Astrocyte of the cerebellum (primary cell): ENCODE results near the gene CTCF.

Source experiments
- DNase-seq: peaks from one replicate; pipeline ENCODE4 v3.0.0-alpha.2; 2011; ENCODE audit warnings: low read depth
- H3K4me3 ChIP-seq: 2 replicates; pipeline ENCODE4 v1.5.1; 2011; ENCODE audit warnings: mild to moderate bottlenecking, low read depth, low read length, moderate library complexity
- in situ Hi-C: cut with HindIII; loops from 2 replicates; pipeline ENCODE4 v1.10.0; 2017; ENCODE audit warnings: low sequenced_read_pairs
- TF ChIP-seq, protein P1 (sequence below): IDR thresholded peaks from 2 replicates; pipeline ENCODE4 v1.5.1; 2012; ENCODE audit warnings: low read length, low read depth, moderate library complexity, mild to moderate bottlenecking; ENCODE audit errors: missing control alignments

Gene CTCF

DNA sequence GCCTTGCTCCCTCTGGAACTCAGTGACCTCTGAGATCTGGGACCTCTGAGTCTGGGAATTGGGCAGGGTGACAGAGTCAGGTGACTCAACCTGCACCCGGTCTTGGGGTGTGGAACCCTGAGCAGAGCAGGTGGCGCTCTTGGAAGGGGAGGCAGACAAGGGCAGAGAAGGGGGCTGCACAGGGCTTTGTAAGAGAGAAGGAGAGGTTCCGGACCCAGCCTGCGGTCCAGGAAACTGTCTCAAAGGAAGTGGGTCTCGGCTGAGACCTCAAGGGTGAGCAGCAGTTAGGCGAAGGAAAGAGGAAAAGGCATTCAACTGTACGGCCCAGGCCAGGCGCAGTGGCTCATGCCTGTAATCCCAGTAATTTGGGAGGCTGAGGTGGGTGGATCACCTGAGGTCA lies 43.6 kb upstream of the CTCF start:
- in situ Hi-C loops = no loop called here
- H3K4me3 ChIP-seq = no peak overlapping the region
- TF ChIP-seq, protein P1, sequence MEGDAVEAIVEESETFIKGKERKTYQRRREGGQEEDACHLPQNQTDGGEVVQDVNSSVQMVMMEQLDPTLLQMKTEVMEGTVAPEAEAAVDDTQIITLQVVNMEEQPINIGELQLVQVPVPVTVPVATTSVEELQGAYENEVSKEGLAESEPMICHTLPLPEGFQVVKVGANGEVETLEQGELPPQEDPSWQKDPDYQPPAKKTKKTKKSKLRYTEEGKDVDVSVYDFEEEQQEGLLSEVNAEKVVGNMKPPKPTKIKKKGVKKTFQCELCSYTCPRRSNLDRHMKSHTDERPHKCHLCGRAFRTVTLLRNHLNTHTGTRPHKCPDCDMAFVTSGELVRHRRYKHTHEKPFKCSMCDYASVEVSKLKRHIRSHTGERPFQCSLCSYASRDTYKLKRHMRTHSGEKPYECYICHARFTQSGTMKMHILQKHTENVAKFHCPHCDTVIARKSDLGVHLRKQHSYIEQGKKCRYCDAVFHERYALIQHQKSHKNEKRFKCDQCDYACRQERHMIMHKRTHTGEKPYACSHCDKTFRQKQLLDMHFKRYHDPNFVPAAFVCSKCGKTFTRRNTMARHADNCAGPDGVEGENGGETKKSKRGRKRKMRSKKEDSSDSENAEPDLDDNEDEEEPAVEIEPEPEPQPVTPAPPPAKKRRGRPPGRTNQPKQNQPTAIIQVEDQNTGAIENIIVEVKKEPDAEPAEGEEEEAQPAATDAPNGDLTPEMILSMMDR = no peak
- no peak for DNase-seq

DNA sequence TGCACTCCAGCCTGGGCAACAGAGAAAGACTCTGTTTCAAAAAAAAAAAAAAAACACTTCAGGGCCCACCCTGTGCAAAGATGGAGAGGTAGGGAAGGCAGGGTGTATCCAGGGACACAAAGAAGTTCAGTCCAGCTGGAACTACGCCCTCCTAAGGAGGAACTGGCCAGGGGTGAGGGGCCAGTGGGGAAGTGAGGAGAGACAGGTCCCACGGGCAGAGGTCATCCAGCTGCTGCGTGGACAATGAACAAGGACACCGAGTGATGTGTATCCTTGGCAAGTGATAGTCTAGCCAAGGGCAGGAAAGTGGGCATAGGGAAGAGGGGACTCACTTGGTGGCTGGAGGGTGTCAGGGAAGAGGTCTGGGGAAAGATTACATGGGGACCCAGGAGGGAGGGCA lies 43.1 kb upstream of the CTCF start:
- H3K4me3 ChIP-seq = no peak overlapping the region
- in situ Hi-C loops = no loop called here
- TF ChIP-seq, protein P1 = no peak
- DNase-seq = no peak

DNA sequence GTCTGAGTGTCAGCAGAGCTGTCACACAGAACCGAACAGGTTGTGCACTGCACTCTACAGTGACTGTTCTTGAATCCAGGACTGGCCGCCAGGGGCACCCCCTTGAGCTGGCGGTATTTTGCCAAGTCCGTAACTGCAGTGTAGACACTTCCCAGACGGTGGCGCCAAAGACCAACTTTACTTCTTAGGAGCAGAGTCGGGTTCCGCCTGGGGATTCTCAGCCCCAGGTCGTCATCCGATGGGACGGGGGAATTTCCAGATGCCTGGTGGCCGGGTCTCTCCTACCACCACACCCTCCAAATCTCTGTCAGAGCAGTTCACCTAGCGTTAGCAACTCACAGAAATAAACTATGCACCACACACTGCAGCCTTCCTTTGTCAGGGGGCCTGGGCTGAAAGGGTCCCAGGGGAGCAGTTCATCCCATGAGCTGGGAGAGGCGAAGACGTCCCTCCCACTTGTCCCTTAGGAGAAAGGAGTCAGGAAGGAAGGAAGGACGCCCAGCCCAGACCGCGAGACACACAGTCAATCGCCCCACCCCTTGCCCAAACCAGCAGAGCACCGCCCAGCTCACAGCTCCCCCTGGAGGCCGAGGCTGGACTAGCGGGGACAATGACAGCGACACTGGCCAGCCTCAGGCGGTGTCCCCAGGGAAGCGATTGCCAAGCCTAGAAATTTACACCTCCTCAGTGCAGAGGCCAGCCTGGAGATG lies 41.1 kb upstream of the CTCF start:
- in situ Hi-C loops = no loop called here
- peak; percentile 90 for DNase-seq
- TF ChIP-seq, protein P1 = peak; percentile 93
- H3K4me3 ChIP-seq = peak overlapping the region; percentile 56

DNA sequence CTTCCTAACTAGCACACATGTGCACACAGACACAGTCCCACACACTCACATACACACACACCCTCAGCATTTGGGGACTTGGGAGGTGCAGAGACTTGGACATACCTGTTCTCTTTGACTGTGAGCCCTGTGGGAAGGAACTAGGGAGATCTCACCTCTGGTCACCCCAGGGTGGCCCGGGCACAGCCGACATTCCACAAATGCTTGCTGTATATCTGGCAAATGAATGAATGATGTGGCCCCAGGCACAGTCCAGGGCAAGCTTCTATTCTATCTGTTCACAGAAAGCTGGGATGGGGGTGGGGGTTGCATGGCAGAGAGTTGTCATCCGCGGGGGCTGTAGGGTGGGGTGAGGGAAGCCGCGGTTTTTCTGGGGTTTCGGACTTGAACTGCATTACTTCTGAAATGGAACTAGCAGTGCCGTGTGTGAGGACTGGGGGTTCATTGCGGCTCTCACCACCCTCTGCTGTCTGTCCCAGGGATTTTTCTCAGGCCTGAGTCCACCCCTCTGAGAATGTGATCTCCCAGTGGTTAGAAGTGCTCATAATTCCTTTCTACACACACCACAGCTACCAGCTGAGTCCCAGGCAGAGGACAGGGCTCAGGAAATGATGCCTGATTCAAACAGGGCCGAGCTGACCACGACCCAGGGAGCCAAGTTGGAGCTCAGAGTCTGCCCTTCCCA lies 37.0 kb upstream of the CTCF start:
- no peak for DNase-seq
- TF ChIP-seq, protein P1 = peak; percentile 35
- in situ Hi-C loops = no loop called here
- no peak overlapping the region for H3K4me3 ChIP-seq

DNA sequence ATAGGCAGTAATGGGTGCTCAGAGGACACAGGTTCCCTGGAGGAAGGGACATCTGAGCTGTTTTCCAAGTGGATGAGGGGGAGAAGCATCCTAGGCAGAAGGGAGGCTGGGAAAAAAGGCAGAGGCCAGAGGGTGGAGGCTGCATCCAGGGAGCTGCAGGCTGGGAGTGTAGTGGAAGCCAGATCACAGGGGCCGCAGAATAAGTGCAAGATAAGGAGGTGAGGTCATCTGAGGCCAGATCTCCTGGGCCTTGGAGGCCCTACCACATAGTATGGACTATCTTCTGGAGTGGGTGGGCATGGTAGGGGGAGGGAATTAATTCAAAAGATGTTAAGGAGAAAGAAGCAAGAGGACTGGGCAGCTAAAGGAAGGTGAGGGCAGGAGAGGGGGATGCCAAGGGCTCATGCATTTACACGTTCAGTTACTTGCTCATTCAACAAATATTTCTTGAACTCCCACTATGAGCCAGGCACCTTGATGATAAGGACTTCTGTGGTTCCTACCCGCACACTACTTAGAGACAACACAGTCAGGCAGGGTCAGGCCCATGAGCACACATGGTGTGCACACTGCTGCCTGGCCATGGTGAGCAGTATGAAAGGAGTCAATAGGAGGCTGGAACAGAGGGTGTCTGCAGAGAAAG lies 36.1 kb upstream of the CTCF start:
- no peak for DNase-seq
- no peak overlapping the region for H3K4me3 ChIP-seq
- in situ Hi-C loops = no loop called here
- TF ChIP-seq, protein P1 = no peak

DNA sequence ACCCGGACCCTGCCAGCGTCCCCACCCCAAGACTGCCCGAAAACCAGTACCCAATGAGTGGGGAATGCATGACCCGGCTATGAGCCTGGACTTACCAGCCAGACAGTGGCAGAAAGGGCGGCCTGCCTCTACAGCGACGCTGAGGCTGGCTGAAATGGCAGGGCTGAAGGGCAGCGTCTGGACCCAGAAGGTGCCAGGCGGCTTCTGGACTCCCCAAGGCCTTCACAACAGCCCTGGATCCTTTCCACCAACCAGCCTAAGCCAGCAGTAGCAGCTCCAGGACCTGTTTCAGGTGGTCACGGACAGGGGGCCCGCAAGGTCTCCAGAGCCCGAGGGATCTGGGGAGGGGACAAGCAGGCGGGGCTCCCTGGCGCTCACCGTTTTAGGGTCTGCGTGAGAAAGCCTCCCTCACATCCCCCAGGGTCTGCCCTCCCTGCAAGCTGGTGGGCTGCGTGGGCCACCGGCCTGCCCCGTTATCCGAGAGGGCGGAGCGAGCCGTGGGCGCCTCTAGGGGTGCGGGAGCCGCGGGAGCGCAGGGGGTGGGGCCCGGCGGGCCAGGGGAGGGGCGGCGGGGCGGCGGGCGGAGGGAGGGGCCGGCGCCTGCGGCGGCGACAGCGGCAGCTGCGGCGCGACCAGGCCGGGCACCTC lies 34.0 kb upstream of the CTCF start, which contains the start of gene RIPOR1:
Gene RIPOR1, plus strand, starts transcription at position 608 of the 648 bp plus-strand sequence. CDS start 9,618 bp downstream, outside the sequence.
- H3K4me3 ChIP-seq = peak within 1 kb of the TSS; percentile 79
- no peak for DNase-seq
- TF ChIP-seq, protein P1 = no peak
- in situ Hi-C loops = no loop called here
